ENCODE results near the gene PLXNA2. TPM values are rescaled to one million over a fixed set of nuclear protein-coding genes. Genes with fewer than 3 reads are reported as not detected.

PLXNA2 gene
- total and polyA plus RNA-seq, 5 donors from 2014 or later, result 0.02 to 0.62 (median 0.16) TPM; not detected in 2

GRCh38 chr1:208061632-208062031 is 182.6 kb downstream of the PLXNA2 start:
- Mint-ChIP-seq H3K4me3 (no peak overlapping the region), H3K36me3 (no peaks in the 10 kb centered on the region), H3K9me3 (no peaks in the 10 kb centered on the region), H3K4me1 (no peaks in the 10 kb centered on the region), H3K27me3 (peaks cover 5% of the 10 kb centered on the region), H3K27ac (no peak overlapping the region)
- H3K4me1 ChIP-seq (ENCODE audit: control insufficient read depth, insufficient read depth, low read length, poor library complexity, severe bottlenecking), result no peaks in the 10 kb centered on the region
- DNase-seq, result no peak
- H3K9me3 ChIP-seq (ENCODE audit: control insufficient read depth in 2 of 2, low read length in 2 of 2), result no peaks in the 10 kb centered on the region
- H3K4me3 ChIP-seq (ENCODE audit: low read depth, low read length), result no peak overlapping the region
- no peaks in the 10 kb centered on the region for H3K36me3 ChIP-seq (ENCODE audit: control insufficient read depth, insufficient read depth, low read length)
- no peaks in the 10 kb centered on the region for H3K27me3 ChIP-seq (ENCODE audit: control insufficient read depth, insufficient read depth, low read length)
- H3K27ac ChIP-seq (ENCODE audit: insufficient read depth, low read length, poor library complexity, severe bottlenecking), result no peak overlapping the region
- no peak for ATAC-seq (ENCODE audit: low read depth in 2 of 2)

- DNase-seq, result no peak
- peaks cover 5% of the 10 kb centered on the region for H3K27me3 Mint-ChIP-seq
- peaks cover 0 to 1% (median 0%) of the 10 kb centered on the region in 7 donors for H3K9me3 Mint-ChIP-seq
- no peaks in the 10 kb centered on the region for H3K4me1 Mint-ChIP-seq
- H3K36me3 Mint-ChIP-seq, result no peaks in the 10 kb centered on the region
- H3K27ac ChIP-seq (ENCODE audit: insufficient read depth, low read length, poor library complexity, severe bottlenecking), result no peak overlapping the region
- H3K4me3 Mint-ChIP-seq, result no peak overlapping the region
- no peaks in the 10 kb centered on the region for H3K27me3 ChIP-seq (ENCODE audit: control insufficient read depth, insufficient read depth, low read length)
- no peaks in the 10 kb centered on the region for H3K4me1 ChIP-seq (ENCODE audit: control insufficient read depth, insufficient read depth, low read length, poor library complexity, severe bottlenecking)
- H3K36me3 ChIP-seq (ENCODE audit: control insufficient read depth, insufficient read depth, low read length), result no peaks in the 10 kb centered on the region
- no peaks in the 10 kb centered on the region for H3K9me3 ChIP-seq (ENCODE audit: control insufficient read depth in 2 of 2, low read length in 2 of 2)
- H3K27ac Mint-ChIP-seq, result no peak overlapping the region
- no peak overlapping the region for H3K4me3 ChIP-seq (ENCODE audit: low read depth, low read length)
- ATAC-seq (ENCODE audit: low read depth in 2 of 2), result no peak
These were observed 183.1 kb downstream of the PLXNA2 start for GRCh38 chr1:208061118-208061517.

- Mint-ChIP-seq H3K27ac (no peak overlapping the region), H3K27me3 (peaks cover 5% of the 10 kb centered on the region), H3K4me1 (no peaks in the 10 kb centered on the region), H3K36me3 (no peaks in the 10 kb centered on the region), H3K9me3 (peaks cover 0 to 1% (median 0%) of the 10 kb centered on the region in 7 donors), H3K4me3 (no peak overlapping the region)
- H3K36me3 ChIP-seq (ENCODE audit: control insufficient read depth, insufficient read depth, low read length), result no peaks in the 10 kb centered on the region
- no peaks in the 10 kb centered on the region for H3K27me3 ChIP-seq (ENCODE audit: control insufficient read depth, insufficient read depth, low read length)
- ATAC-seq (ENCODE audit: low read depth in 2 of 2) (no peak), DNase-seq (no peak)
- H3K4me3 ChIP-seq (ENCODE audit: low read depth, low read length), result no peak overlapping the region
- H3K4me1 ChIP-seq (ENCODE audit: control insufficient read depth, insufficient read depth, low read length, poor library complexity, severe bottlenecking), result no peaks in the 10 kb centered on the region
- no peak overlapping the region for H3K27ac ChIP-seq (ENCODE audit: insufficient read depth, low read length, poor library complexity, severe bottlenecking)
- H3K9me3 ChIP-seq (ENCODE audit: control insufficient read depth in 2 of 2, low read length in 2 of 2), result no peaks in the 10 kb centered on the region
These were observed 183.8 kb downstream of the PLXNA2 start for GRCh38 chr1:208060215-208060869.

- Histone ChIP-seq H3K4me3 (ENCODE audit: low read depth, low read length) (no peak overlapping the region), H3K9me3 (ENCODE audit: control insufficient read depth in 2 of 2, low read length in 2 of 2) (no peaks in the 10 kb centered on the region), H3K27ac (ENCODE audit: insufficient read depth, low read length, poor library complexity, severe bottlenecking) (no peak overlapping the region), H3K36me3 (ENCODE audit: control insufficient read depth, insufficient read depth, low read length) (no peaks in the 10 kb centered on the region), H3K4me1 (ENCODE audit: control insufficient read depth, insufficient read depth, low read length, poor library complexity, severe bottlenecking) (no peaks in the 10 kb centered on the region), H3K27me3 (ENCODE audit: control insufficient read depth, insufficient read depth, low read length) (no peaks in the 10 kb centered on the region)
- H3K4me1 Mint-ChIP-seq, result no peaks in the 10 kb centered on the region
- H3K36me3 Mint-ChIP-seq, result no peaks in the 10 kb centered on the region
- ATAC-seq (ENCODE audit: low read depth in 2 of 2) (no peak), DNase-seq (no peak)
- peak overlapping the region in 1 of 3 donors; percentile 81 for H3K27ac Mint-ChIP-seq
- peaks cover 5% of the 10 kb centered on the region for H3K27me3 Mint-ChIP-seq
- no peak overlapping the region for H3K4me3 Mint-ChIP-seq
- peaks cover 0 to 1% (median 0%) of the 10 kb centered on the region in 7 donors for H3K9me3 Mint-ChIP-seq
These were observed 184.7 kb downstream of the PLXNA2 start for GRCh38 chr1:208059409-208060001.

- H3K27me3 ChIP-seq (ENCODE audit: control insufficient read depth, insufficient read depth, low read length), result no peaks in the 10 kb centered on the region
- no peaks in the 10 kb centered on the region for H3K4me1 Mint-ChIP-seq
- H3K27ac Mint-ChIP-seq, result no peak overlapping the region
- no peak overlapping the region for H3K4me3 ChIP-seq (ENCODE audit: low read depth, low read length)
- no peaks in the 10 kb centered on the region for H3K36me3 Mint-ChIP-seq
- H3K9me3 Mint-ChIP-seq, result peaks cover 0 to 1% (median 0%) of the 10 kb centered on the region in 7 donors
- no peak for DNase-seq
- H3K9me3 ChIP-seq (ENCODE audit: control insufficient read depth in 2 of 2, low read length in 2 of 2), result no peaks in the 10 kb centered on the region
- no peak overlapping the region for H3K4me3 Mint-ChIP-seq
- no peaks in the 10 kb centered on the region for H3K4me1 ChIP-seq (ENCODE audit: control insufficient read depth, insufficient read depth, low read length, poor library complexity, severe bottlenecking)
- peaks cover 5% of the 10 kb centered on the region for H3K27me3 Mint-ChIP-seq
- ATAC-seq (ENCODE audit: low read depth in 2 of 2), result no peak
- H3K36me3 ChIP-seq (ENCODE audit: control insufficient read depth, insufficient read depth, low read length), result no peaks in the 10 kb centered on the region
- H3K27ac ChIP-seq (ENCODE audit: insufficient read depth, low read length, poor library complexity, severe bottlenecking), result no peak overlapping the region
These were observed 185.4 kb downstream of the PLXNA2 start for GRCh38 chr1:208058756-208059155.

GRCh38 chr1:208058267-208058666 is 185.9 kb downstream of the PLXNA2 start:
- DNase-seq (no peak), ATAC-seq (ENCODE audit: low read depth in 2 of 2) (no peak)
- H3K36me3 ChIP-seq (ENCODE audit: control insufficient read depth, insufficient read depth, low read length), result no peaks in the 10 kb centered on the region
- Mint-ChIP-seq H3K9me3 (peaks cover 0 to 1% (median 0%) of the 10 kb centered on the region in 7 donors), H3K4me3 (no peak overlapping the region), H3K4me1 (no peaks in the 10 kb centered on the region), H3K27ac (no peak overlapping the region), H3K36me3 (no peaks in the 10 kb centered on the region), H3K27me3 (peaks cover 5% of the 10 kb centered on the region)
- no peak overlapping the region for H3K27ac ChIP-seq (ENCODE audit: insufficient read depth, low read length, poor library complexity, severe bottlenecking)
- no peak overlapping the region for H3K4me3 ChIP-seq (ENCODE audit: low read depth, low read length)
- H3K4me1 ChIP-seq (ENCODE audit: control insufficient read depth, insufficient read depth, low read length, poor library complexity, severe bottlenecking), result no peaks in the 10 kb centered on the region
- no peaks in the 10 kb centered on the region for H3K27me3 ChIP-seq (ENCODE audit: control insufficient read depth, insufficient read depth, low read length)
- H3K9me3 ChIP-seq (ENCODE audit: control insufficient read depth in 2 of 2, low read length in 2 of 2), result no peaks in the 10 kb centered on the region

GRCh38 chr1:208057056-208057455 is 187.1 kb downstream of the PLXNA2 start:
- Mint-ChIP-seq H3K9me3 (peaks cover 0 to 1% (median 0%) of the 10 kb centered on the region in 7 donors), H3K36me3 (no peaks in the 10 kb centered on the region), H3K4me1 (no peaks in the 10 kb centered on the region), H3K4me3 (no peak overlapping the region), H3K27ac (no peak overlapping the region), H3K27me3 (peaks cover 11% of the 10 kb centered on the region)
- Histone ChIP-seq H3K36me3 (ENCODE audit: control insufficient read depth, insufficient read depth, low read length) (no peaks in the 10 kb centered on the region), H3K4me3 (ENCODE audit: low read depth, low read length) (no peak overlapping the region), H3K27ac (ENCODE audit: insufficient read depth, low read length, poor library complexity, severe bottlenecking) (no peak overlapping the region), H3K27me3 (ENCODE audit: control insufficient read depth, insufficient read depth, low read length) (no peaks in the 10 kb centered on the region), H3K9me3 (ENCODE audit: control insufficient read depth in 2 of 2, low read length in 2 of 2) (no peaks in the 10 kb centered on the region), H3K4me1 (ENCODE audit: control insufficient read depth, insufficient read depth, low read length, poor library complexity, severe bottlenecking) (no peaks in the 10 kb centered on the region)
- no peak for DNase-seq
- no peak for ATAC-seq (ENCODE audit: low read depth in 2 of 2)

- Mint-ChIP-seq H3K27me3 (peaks cover 10% of the 10 kb centered on the region), H3K4me3 (no peak overlapping the region), H3K4me1 (no peaks in the 10 kb centered on the region), H3K9me3 (peaks cover 0 to 1% (median 0%) of the 10 kb centered on the region in 7 donors), H3K27ac (no peak overlapping the region), H3K36me3 (no peaks in the 10 kb centered on the region)
- DNase-seq (no peak), ATAC-seq (ENCODE audit: low read depth in 2 of 2) (no peak)
- Histone ChIP-seq H3K9me3 (ENCODE audit: control insufficient read depth in 2 of 2, low read length in 2 of 2) (no peaks in the 10 kb centered on the region), H3K4me1 (ENCODE audit: control insufficient read depth, insufficient read depth, low read length, poor library complexity, severe bottlenecking) (no peaks in the 10 kb centered on the region), H3K27me3 (ENCODE audit: control insufficient read depth, insufficient read depth, low read length) (no peaks in the 10 kb centered on the region), H3K4me3 (ENCODE audit: low read depth, low read length) (no peak overlapping the region), H3K27ac (ENCODE audit: insufficient read depth, low read length, poor library complexity, severe bottlenecking) (no peak overlapping the region), H3K36me3 (ENCODE audit: control insufficient read depth, insufficient read depth, low read length) (no peaks in the 10 kb centered on the region)
These were observed 188.6 kb downstream of the PLXNA2 start for GRCh38 chr1:208055535-208055934.

Data from CD4-positive, CD25-positive, alpha-beta regulatory T cell (primary cell).